OCI-M2 (cell line): ENCODE data around the gene PRRG2.

ENCODE experiments used
- DNase-seq: peaks from one replicate; lab custom pipeline; 2025; ENCODE audit not compliant: unreplicated experiment; lab: John Stamatoyannopoulos, UW

The PRRG2 gene

GRCh38 chr19:49585023-49585422, 3.9 kb downstream of the PRRG2 start:
- DNase-seq, result no peak

GRCh38 chr19:49587227-49587626, 6.1 kb downstream of the PRRG2 start:
- DNase-seq, result no peak

- no peak for DNase-seq
These were observed 7.4 kb downstream of the PRRG2 start for GRCh38 chr19:49588365-49589122.

DNA sequence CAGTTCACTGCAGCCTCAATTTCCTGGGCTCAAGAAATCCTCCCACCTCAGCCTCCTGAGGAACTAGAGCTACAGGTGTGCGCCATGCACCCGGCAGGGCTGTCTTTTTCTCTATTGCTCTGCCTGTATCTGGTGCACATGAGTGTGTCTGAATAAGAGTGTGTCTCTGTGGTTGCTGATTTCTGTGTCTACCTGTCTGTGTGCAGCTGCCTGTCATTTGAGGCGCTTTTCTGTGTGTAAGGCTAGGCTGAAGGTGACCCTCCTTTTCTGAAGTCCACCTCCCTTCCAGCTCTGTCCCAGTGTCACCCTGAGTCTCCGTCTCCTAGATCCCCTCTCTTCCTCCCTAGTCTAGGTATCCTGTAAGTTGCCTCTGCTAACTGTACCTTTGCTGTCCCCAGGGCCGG, 8.4 kb downstream of the PRRG2 start:
- no peak for DNase-seq

- DNase-seq, result peak; percentile 84
These were observed 9.2 kb downstream of the PRRG2 start for GRCh38 chr19:49590071-49590970.

DNA sequence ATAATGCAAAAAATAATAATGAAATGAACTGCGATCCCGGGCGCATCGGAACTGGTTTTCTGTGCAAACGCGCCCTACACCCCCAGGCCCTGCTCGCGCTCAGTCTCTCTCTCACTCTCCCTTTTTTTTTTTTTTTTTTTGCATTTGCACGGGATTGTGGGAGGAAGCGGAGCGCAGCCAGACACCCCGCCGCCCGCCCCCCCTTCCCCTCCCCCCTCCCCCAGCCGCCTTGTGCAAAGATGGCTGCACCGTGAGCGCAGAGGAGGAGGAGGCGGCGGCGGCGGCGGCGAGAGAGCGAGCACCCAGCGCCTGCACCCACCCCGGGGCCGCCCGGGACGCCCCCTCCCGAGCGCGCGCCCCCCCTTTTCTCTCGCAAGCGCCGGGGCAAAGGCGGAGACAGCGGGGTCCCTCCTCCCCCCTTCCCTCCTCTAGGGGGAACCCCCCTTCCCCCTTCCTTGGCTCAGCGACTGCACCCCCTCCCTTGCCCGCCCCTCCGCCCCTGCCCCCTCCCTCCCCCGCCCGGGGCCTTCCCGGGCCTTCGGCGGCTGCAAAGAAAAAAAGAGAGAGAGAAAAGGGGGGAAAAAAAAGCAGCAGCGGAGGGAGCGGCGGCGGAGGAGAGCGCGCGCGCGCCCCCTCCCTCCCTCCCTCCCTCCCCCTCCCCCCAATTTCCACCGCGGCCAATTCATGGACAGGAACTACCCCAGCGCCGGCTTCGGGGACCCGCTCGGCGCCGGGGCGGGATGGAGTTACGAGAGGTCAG, 10.0 kb downstream of the PRRG2 start, which contains the start of gene PRR12:
PRR12 (plus strand) TSS at position 212 of the 760 bp plus-strand sequence; CDS start at position 685, 473 bp downstream.
- DNase-seq, result no peak

GRCh38 chr19:49591731-49592485, 10.8 kb downstream of the PRRG2 start:
- no peak for DNase-seq

- no peak for DNase-seq
These were observed 11.5 kb downstream of the PRRG2 start for GRCh38 chr19:49592486-49593232.

- DNase-seq, result no peak
These were observed 12.4 kb downstream of the PRRG2 start for GRCh38 chr19:49593233-49594113.

DNA sequence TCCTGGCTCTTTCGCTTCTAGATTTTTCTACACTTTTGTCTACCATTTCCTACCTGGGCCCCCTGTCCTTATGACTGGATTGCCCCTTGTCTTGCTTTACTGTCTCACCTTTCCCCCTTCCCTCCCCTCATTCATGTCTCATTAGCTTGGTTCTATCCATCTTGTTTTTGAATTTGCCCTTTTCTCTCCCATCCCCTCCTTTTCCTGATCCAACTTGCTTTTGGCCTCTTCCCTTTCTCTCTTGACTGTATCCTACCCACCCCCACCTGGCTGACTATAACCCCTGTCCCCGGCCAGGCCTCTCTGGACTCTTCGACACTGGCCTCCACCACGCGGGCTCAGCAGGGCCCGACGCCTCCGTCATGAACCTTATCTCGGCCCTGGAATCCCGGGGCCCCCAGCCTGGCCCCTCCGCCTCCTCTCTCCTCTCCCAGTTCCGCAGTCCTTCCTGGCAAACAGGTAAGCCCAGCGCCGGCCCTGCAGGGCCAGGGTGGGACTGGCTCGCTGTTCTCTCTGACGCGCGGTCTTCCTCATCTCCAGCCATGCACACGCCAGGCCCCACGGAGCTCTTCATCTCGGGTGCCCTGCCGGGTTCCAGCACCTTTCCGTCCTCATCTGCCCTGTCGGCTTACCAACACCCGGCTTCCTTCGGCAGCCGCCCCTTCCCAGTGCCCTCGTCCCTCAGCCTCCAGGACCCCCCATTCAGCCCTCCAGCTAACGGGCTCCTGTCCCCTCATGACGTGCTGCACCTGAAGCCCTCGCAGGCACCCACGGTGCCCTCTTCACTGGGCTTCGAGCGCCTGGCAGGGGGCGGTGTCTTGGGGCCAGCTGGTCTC, 13.3 kb downstream of the PRRG2 start:
- no peak for DNase-seq

GRCh38 chr19:49594993-49595818, 14.1 kb downstream of the PRRG2 start:
- no peak for DNase-seq

GRCh38 chr19:49595819-49596404, 14.8 kb downstream of the PRRG2 start:
- no peak for DNase-seq

GRCh38 chr19:49596407-49596806, 15.3 kb downstream of the PRRG2 start:
- DNase-seq, result no peak

DNA sequence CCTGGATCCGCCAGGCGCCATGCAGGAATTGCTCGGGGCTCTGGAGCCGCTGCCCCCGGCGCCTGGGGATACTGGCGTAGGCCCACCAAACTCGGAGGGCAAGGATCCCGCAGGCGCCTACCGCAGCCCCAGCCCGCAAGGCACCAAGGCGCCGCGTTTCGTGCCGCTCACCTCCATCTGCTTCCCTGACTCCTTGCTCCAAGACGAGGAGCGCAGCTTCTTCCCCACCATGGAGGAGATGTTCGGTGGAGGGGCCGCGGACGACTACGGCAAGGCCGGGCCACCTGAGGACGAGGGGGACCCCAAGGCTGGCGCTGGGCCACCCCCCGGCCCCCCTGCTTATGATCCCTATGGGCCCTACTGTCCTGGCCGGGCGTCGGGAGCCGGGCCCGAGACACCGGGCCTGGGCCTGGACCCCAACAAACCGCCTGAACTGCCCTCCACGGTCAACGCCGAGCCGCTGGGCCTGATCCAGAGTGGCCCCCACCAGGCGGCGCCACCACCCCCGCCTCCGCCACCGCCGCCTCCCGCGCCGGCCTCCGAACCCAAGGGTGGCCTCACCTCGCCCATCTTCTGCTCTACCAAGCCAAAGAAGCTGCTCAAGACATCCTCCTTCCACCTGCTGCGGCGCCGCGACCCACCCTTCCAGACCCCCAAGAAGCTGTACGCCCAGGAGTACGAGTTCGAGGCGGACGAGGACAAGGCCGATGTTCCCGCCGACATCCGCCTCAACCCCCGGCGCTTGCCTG, 16.0 kb downstream of the PRRG2 start:
- no peak for DNase-seq

- DNase-seq, result no peak
These were observed 16.5 kb downstream of the PRRG2 start for GRCh38 chr19:49597703-49597974.
